NCI-H226 (cell line): ENCODE measurements around the gene GNPDA1.

Experiments
- DNase-seq: peaks from one replicate; pipeline ENCODE4 v3.0.0-alpha.2; 2015

GNPDA1 gene

DNA sequence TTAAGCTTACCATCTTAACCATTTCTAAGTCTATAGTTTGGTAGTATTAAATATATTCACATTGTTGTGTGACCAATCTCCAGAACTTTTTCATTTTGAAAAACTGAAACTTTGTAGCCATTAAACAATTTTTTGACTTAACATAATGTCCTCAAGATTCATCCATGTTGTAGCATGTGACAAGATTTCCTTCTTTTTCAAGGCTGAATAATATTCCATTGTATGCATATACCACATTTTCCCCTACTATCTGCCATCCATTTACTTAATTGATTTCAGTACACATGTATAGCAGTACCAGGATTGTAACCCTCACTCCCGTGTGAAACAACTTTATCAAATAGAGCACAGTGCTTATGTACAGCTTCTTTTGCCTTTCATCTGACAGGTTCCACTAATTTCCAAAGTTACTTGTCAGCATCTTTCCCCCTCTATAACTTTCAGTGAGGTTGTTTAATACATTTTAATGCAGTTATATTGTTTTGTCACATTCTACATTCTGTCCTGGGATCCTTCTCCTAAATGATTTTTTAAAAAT, 7.4 kb upstream of the GNPDA1 start:
- DNase-seq = no peak

DNA sequence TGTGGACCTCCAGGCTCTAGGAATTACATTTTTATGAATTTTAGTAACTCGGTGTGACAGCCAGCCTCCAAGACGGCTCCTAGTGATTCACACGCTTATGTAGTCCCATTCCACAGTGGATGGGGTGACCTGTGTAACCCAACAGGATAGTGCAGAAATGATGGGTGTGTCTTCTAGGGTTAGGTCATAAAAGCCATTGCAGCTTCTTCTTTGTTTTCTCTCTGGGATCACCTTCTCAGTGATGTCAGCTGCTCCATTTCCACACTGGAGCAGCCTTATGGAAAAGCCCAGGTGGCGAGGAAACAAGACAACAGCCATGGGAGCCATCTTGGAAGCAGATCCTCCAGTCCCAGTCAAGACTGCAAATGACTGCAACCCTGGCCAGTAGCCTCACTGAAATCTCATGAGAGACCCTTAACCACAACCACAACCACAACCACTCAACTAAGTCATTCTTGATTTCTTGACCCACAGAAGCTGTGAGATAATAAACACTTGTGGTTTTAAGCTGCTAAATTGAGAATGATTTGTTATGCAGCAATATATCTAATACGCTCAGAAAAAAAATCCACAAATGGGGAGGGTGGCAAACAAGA, 5.1 kb upstream of the GNPDA1 start:
- DNase-seq = no peak

DNA sequence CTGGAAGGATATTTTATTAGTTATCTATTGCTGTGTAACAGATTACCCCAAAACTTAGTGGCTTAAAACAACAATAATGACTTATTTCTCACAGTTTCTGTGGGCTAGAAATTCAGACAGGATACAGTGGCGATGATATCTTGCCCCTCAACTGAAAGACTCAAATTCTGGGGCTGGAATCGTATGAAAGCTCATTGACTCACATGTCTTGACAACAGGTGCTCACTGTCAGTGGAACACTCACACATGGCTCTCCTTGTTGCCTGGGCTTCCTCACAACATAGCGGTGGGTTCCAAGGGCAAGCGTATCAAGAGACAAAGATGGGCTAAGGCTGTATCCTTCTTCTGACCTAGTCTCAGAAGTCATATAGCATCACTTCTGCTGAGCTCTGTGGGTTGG, 3.7 kb upstream of the GNPDA1 start:
- DNase-seq = no peak

DNA sequence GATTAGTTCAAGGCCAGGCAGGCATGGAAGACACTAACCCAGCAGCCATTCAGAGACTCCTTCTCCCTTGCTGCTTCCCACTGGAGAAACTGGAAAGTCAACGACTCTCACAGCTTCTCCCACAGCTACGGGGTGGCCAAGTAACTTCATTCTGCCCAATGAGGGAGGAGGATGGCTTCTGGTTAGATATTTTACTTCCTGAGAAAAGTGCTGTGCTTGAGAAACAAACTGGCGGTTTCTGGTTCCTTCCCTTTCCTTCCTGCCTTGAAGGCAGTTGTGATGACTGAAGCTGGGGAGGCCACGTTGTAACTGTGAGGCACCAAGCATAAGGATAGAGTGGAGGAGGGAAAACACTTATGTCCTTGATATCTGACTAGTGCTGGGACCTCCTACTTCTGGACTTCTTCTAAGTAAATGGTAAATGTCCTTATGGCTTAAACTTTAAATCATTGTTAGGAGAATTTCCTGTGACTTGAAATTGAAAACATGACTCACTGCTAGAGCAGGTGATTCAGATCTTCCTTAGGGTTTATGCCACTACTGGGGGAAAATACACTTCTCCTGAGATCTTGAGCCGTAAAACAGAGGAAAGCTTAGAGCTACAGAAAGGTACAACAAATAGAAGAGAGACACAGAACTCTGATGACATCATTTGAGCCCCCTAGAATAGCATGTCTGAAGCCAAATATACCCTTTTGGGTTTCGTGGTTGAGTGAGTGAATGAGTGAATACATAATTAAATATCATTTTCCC, 3.1 kb upstream of the GNPDA1 start:
- peak; percentile 53 for DNase-seq

DNA sequence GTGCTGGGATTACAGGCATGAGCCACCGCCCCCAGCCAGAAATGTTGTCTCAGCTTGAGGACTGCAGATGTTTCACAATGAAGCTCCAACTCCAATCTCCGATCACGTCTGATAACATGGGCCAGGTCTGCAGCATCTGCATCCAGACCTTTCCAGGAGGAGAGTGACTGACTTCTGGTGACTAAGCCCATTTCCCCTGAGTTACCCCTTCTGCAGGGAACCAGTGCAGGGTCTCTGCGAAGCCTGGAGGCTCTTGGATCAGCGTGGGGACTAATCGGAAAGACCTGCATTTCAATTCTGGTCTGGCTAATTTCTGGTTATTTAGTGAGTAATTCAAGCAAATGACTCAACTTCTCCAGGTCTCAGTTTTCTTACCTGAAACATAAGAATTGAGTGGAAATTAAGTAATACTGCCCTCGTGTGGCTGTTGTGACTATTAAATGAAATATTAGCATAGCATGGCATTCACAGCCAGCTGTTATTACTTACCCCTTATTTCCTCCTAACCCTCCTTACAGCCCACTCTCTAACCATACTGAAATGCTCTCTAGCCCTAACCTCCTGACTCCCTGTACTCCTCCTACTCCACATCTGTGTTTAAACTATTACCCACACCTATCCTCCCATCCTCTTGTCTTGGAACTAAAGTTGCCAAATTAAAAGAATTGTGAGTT, 2.2 kb upstream of the GNPDA1 start:
- DNase-seq = peak; percentile 49

DNA sequence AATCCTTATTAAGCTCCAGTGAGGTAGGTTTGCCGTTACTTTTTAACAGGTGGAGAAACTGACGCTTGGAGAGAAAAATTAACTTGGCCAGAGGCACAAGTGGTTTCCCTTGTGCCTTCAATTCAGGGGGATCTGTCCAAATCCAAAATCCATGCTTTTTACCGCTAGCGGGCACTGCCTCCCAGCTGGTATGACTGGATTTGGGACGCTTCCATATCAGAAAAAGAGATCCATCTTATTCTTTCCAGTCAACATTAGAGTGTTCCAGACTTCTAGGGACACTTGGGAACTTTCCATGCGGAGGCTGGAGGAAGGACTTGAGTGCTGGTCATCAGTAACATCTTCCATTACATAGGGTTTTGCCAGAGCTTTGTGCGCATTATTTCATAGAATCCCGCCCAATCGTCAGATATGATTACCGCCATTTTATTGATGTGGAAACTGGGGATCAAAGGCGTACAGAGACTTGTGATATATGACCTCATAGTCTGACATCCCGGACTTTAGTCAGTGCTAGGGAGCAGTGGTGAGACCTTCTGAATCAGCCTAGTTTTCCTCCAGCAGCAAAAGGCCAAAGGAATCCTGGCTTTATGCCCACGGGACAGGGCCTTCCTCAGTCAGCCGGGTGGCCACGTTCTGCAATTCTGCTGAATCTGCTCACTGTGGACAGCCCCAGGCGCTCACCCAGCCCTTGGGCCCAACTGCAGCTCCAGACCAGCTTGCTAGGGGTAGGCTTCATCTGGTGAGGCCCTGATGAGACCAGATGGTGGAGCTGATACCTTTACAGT, 1.1 kb upstream of the GNPDA1 start:
- no peak for DNase-seq

DNA sequence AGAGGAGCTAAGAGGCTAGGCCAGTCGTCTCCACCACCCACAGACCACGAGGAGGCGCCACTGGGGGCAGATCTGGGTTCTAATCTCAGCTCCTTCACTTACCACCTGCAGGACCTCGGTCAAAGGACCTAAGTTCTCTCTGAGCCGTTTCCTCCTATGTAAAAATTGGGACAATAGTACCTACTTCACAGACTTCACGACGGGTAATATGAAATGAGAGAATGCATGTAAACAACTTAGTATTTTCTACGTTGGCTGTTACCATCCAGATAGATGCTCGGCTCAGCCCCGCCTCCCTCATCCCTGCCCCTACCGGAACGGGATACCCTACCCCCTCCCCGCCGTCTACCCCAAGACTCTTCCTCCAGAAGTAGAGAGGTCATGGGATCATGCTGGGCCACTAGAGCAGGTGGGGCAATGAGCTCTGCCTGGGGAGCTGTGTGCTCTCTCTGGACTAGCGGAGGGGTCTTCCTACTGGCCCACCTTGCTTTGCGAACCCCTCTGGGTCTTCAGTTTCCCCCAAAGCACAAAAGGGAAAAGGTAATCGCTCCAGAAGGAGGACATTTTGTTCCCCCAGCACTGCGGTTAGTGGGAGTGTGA, 541 bp downstream of the GNPDA1 start:
- DNase-seq = no peak

DNA sequence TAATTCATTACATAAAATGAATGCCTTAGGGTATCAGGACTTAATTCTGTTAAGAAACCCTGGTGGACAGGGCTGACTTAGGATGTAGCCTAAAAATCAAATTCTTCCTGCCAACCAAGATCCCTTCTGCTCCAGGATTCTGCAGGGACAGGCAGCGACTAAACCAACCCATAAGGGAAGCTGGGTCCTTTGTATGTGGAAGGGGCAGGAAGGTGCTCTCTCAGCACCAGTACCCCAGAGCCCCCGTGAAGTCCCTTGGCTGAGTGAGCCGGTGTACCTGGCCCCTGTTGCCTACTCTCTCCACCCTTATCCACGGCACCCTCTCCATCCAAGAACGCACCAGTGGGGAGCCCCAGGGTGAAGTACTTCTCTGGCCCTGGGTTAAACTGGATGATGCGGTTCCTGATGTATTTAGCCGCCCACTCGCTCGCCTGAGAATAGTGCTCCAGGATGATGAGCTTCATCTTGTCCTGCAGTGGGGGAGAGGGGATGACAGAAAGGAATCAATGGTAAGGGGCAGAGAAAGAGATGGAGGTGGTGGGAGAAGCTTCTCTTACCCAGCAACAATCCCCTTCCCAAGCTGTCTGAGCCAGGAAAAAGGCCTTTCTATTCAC, 1.1 kb downstream of the GNPDA1 start:
- DNase-seq = no peak

DNA sequence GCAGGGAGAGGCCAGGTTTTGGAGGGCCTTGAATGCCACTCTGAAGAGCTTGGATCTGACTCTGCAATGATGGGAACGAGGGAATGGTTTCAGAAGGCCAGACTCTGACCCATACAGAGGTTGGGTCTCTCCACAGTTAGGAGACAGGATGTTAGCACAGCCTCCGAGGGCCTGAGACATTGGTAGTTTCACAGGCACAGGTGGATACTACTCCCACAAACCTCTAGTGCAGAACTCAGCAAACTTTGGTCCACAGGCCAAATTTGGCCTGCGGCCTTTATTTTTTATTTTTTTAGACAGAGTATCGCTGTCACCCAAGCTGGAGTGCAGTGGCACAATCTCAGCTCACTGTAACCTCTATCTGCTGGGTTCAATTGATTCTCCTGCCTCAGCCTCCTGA, 2.9 kb downstream of the GNPDA1 start:
- no peak for DNase-seq

DNA sequence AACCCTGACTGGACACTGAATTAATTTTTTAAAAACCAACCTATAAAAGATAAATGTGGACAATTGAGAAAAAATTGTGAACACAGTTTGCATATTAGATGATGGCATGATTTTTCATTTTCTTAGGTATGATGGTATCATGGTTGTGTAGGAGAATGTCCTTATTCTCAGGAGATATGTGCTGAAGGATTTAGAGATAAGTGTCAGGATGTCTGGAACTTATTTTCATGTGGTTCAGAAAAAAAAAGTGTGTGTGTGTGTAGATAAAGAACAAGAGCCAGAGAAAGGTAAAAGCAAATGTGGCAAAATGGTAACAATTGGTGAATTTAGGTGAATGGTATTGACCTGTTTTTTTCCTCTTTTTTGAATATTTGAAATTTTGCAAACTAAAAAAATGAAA, 4.0 kb downstream of the GNPDA1 start:
- DNase-seq = no peak

DNA sequence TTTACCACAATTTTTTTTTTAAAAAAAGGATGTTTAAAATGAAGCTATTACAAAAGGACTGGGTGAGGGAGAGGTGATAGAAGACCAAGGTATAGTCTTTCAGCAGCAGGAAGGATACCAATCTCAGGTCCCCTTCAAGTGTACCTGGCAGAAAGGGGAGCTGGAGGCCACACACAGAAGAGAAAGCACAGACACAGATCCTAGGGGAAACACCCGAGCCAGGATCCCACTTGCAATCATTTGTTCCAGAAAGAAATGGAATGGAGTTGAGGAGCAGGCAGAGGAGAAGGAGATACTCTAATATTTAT, 5.6 kb downstream of the GNPDA1 start:
- DNase-seq = no peak

DNA sequence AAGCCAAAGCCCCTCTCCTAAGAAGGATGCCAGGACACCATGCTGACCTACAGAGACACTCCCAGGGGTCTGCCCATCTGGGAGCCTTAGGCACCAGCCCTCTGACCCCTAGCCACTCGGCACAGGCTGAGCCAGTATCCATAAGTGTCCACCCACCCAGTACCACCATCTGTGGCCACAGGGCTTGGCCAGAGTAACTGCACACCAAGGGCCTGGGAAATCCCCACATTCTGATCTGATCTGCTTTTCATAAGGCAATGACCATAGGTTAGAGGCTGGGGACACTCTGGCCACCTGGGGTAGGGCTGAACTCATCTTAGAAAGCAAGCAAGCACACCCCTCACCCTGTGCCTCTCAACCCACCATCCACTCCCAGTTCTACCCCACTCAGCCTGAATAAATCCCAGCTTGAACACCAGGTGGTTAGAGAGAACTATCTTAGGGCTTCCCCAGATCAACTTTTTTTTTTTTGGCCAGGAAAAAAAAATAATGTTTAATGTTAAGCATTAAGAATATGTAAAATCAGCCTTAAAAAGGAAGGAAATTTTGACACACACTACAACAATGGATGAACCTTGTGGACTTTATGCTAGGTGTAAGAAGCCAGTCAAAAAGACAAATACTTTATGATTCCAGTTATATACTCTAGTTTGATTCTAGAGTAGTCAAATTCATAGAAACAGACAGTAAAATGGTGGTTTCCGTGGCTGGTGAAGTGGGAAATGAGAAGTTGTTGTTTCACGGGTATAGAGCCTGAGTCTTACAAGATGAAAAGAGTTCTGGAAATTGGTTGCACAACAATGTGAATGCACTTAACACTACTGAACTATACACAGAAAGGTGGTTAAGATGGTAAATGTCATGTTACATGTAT, 6.2 kb downstream of the GNPDA1 start:
- no peak for DNase-seq

DNA sequence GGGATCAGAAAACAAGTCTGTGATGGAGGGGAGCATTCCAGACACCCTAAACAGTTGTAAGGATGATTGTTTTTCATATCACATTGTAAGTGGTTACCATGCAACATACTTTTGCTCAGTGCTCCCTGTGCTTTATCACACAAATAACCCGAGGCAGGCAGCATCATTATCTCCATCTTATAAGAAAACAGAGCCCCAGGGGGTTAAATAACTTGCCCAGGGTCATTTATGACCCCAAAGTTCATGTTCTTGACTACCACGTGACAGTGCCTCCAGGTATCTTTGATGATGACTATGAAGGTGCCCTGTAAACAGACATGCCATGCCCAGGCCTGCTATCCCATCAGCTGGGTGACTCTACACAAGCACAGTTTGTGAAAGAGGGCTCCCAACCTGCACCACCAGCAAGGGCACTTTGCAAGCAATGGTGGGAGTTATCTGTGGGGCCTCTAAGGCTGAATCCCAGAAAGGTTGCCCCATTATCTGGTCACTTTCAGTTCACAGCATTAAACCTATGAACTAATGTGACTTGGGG, 9.5 kb downstream of the GNPDA1 start:
- DNase-seq = no peak

DNA sequence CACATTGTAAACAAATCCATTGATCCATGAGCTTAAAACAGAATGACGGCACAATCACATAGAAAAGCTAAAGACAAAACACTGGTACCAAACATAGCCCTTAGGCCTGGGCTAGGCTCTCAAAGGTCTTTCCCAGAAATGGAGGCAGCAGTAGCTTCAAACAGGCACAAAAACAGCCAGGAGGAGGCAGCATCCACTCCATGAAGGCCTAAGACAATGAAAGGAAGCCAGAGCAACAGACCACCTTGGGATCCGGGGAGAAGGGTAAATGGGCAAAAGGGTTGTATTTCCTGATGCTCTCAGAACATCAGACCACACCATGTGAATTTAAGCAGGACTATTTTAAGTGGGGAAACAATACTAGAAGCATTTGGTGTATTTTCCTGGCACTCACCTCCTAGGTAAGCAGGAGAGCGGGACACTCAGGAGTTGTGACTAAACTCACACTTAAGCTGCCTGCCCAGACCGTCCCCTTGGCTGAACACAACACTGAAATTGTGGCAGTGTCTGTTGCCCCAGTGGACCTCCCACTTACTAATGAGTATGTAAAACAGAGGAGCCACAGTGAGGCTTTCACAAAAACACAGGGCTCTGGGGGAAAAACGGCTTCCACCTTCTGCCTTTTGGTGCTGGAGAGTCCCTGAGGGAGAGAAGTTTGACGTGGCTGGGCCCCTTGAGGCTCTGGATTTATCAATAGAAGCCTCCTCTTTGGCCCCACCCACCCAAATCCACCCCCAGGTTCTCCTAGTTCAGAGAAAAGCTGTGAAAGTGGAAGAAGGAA, 11.9 kb downstream of the GNPDA1 start:
- DNase-seq = no peak

DNA sequence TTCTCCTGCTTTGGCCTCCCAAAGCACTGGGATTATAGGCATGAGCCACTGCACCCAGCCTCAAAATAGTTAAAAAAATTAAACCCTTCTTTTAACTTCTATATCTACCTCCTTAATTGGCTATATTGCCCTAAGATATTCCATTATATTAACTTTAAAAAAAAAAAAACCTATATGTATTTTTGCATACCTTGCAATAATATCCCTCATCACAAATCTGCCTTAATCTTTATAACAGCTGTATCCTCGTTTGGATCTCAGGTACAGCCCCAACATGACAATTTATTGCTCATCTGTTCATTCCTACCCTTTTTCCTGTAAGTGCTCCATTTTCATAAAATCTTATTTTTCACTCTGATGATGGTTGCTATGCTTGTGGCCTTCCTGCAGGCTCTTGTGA, 12.7 kb downstream of the GNPDA1 start:
- DNase-seq = no peak

DNA sequence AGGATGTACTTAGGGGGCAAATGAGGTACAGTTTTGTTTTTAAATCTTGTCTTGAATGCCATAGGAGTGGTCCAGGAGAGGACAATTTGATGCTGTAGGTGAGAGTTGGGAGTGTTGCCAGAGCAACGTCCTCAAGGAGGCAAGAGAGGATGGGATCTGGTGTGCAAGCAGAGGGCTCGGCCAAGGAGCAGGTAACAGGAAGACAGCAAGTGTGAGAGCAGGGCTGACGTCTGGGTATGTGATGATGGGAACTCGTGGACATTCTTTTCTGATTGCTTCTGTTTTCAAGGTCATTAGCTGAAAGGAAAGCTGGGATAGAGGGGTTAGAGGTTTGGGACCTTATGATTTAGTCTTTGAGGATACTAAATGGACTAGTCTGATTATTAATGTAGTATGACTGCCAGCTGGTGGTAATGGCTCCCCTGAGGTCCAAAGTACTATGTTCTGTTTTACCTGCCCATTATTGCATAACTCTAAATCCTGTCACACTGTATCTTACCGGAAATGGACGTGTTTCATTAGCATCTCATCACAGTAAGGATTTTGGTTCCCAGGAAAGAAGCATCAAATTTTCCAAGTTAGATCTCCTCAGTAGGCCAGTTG, 15.4 kb downstream of the GNPDA1 start:
- DNase-seq = no peak

DNA sequence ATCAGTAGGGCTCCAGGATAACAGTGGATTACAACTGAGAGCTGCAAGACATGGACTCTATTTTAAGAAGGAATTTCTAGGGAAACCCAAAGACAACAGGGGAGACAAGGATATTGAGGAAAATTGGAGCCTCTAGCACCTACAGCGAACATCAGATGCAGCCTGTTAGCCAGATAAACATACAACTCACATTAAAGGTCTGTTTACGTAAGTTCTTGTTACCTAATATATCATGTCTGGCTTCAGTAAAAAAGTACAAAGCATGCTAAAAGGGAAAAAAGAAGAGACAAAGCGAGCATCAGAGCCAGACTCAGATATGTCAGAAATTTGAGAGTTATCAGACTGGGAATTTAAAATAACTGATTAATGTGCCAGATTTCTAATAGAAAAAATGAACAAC, 17.2 kb downstream of the GNPDA1 start:
- DNase-seq = no peak

DNA sequence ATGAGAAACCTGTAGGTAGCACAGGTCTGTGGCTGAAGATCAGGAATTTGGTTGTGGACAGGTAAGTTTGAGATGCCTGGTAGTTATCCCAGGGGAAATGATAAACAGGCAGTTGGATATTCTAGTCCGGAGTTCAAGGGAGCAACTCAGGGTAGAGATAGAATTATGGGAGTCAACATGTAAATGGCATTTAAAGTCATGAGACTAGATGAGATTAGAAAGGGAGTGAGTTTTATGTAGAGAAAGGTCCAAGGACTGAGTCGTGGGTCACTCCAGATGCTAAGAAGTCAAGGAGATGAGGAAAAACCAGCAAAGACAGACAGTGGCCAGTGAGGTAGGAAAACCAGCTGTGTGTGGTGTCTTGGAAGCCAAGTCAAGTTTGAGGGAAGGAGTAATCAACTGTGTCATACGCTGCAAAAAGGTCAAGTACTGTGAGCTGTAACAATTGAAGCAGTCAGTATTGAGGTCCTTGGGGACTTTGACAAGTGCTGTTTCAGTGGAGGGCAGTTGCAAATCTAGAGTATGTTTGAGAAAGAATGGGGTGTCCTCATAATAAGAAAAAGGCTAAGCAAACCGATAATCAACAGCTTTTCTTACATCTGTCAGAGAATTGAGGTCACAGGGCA, 18.2 kb downstream of the GNPDA1 start:
- DNase-seq = no peak

DNA sequence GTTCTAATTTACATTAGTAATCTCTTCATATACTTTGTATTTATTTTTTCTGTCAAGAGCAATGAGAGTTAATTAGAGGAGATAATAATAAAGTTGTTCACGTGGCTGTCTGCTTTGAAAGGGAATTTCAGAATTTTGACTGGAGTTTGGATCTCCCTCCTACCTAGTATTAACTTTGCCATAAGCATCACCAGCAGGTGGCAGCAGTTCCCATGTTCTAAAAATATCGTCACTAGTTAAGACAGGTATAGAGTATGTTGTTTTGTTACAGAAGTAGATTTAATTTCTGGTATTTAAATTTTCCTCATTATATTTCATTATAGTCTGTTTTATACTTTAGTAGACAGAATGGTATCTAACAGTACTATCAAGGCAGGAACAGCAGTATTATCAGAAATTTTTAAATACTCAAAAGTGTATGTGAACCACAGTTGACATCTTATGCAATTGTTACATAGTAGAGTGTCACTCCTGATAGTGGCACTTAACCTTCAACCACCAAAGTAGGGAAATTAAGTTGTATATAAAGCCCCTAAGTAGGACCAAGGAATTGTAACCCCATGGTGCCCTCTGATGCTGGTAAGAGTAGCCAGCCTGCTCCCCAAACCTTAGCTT, 20.4 kb downstream of the GNPDA1 start:
- peak; percentile 25 for DNase-seq
